ENCODE data around the gene STH. TPM values are rescaled to one million over a fixed set of nuclear protein-coding genes. Genes with fewer than 3 reads are reported as not detected.

Gene STH
- total RNA-seq, 1 donor from 2014 or later: not detected

DNA sequence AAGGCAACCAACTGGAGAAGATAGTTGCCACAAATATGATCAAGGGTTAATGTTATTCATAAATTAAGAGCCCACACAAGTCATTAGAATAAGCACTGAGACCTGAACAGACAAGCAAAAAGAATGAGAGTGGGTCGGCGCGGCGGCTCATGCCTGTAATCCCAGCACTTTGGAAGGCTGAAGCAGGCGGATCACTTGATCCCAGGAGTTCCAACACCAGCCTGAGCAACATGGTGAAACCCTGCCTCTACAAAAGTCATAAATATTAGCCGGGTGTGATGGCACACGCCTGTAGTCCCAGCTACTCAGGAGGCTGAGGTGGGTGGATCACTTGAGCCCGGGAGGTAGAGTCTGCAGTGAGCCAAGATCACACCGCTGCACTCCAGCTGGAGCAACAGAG, 40.7 kb upstream of the STH start:
- Mint-ChIP-seq H3K27ac (ENCODE audit: unreplicated experiment) (no peak overlapping the region), H3K9me3 (ENCODE audit: low read depth) (no peaks in the 10 kb centered on the region), H3K4me1 (ENCODE audit: low read depth) (no peaks in the 10 kb centered on the region), H3K4me3 (ENCODE audit: unreplicated experiment) (no peak overlapping the region), H3K36me3 (ENCODE audit: low read depth) (no peaks in the 10 kb centered on the region), H3K27me3 (ENCODE audit: low read depth) (no peaks in the 10 kb centered on the region)
- TF ChIP-seq, protein P1, sequence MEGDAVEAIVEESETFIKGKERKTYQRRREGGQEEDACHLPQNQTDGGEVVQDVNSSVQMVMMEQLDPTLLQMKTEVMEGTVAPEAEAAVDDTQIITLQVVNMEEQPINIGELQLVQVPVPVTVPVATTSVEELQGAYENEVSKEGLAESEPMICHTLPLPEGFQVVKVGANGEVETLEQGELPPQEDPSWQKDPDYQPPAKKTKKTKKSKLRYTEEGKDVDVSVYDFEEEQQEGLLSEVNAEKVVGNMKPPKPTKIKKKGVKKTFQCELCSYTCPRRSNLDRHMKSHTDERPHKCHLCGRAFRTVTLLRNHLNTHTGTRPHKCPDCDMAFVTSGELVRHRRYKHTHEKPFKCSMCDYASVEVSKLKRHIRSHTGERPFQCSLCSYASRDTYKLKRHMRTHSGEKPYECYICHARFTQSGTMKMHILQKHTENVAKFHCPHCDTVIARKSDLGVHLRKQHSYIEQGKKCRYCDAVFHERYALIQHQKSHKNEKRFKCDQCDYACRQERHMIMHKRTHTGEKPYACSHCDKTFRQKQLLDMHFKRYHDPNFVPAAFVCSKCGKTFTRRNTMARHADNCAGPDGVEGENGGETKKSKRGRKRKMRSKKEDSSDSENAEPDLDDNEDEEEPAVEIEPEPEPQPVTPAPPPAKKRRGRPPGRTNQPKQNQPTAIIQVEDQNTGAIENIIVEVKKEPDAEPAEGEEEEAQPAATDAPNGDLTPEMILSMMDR (IDR thresholded peaks at IDR 0.05): no peak
- DNase-seq (ENCODE audit: low spot score): no peak

DNA sequence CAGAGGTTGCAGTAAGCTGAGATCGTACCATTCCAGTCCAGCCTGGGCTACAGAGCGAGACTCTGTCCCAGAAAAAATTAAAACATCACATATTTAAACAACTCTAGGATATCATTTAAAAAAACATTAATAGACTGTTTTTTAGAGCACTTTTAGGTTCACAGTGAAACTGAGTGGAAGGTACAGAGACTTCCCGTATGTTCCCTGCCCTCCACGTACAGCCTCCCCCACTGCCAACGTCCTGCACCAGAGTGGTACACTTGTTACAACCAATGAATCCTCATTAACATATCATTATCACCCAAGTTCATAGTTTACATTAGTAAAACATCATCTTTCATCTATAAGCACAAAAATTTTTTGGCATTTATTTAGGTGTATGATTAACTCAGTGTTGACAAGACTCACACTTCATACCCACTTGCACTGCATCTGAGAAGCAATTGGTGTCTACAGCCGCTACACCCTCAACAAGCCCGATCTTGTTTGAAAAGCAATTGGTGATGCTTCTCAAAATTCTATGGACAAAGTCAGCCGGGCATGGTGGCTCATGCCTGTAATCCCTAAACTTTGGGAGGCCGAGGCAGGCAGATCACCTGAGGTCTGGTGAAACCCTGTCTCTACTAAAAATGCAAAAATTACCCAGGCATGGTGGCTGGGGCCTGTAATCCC, 39.9 kb upstream of the STH start:
- H3K9me3 Mint-ChIP-seq (ENCODE audit: low read depth): no peaks in the 10 kb centered on the region
- TF ChIP-seq, protein P1 (IDR thresholded peaks at IDR 0.05): no peak
- no peak for DNase-seq (ENCODE audit: low spot score)
- H3K4me1 Mint-ChIP-seq (ENCODE audit: low read depth): no peaks in the 10 kb centered on the region
- no peaks in the 10 kb centered on the region for H3K36me3 Mint-ChIP-seq (ENCODE audit: low read depth)
- no peak overlapping the region for H3K27ac Mint-ChIP-seq (ENCODE audit: unreplicated experiment)
- H3K4me3 Mint-ChIP-seq (ENCODE audit: unreplicated experiment): no peak overlapping the region
- no peaks in the 10 kb centered on the region for H3K27me3 Mint-ChIP-seq (ENCODE audit: low read depth)

DNA sequence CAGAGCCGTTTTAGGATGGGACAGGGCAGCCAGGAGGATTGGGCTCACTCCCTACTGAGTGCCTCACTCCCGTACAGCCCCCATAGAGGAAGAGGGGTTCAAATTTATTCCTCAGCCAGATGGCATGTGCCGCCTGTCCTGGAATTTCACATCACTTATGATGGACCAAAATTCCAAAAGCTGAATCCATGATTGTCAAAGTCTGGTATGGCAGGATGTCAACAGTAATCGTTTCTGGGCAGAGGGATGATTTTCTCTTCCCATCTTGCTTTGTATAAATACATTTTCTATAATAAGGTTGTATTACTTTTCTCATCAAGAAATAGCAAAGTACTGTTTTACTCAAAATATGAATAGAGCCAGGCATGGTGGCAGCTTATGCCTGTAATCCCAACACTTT, 38.7 kb upstream of the STH start:
- H3K4me3 Mint-ChIP-seq (ENCODE audit: unreplicated experiment): no peak overlapping the region
- H3K36me3 Mint-ChIP-seq (ENCODE audit: low read depth): no peaks in the 10 kb centered on the region

DNA sequence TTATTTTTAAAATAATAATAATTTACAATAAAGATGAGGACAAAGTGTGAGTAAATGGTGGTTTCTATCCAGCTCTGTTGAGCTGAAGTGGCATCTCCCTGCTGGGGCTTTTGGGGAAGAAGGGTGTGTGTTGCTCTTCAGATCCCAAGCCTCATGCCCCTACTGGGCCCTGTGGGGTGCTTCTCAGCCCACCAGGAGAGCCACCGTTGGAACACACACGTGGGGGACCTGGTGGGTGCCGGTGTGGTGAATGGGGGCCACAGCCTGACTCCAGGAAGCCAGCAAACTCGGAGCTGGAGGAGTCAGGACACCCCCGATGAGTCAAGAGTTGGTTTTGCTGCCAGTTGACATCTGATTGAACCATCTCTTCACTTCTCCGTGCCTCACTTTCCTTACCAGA, 37.8 kb upstream of the STH start:
- peak; percentile 39 for DNase-seq (ENCODE audit: low spot score)
- Mint-ChIP-seq H3K27ac (ENCODE audit: unreplicated experiment) (no peak overlapping the region), H3K27me3 (ENCODE audit: low read depth) (peaks cover 6% of the 10 kb centered on the region), H3K9me3 (ENCODE audit: low read depth) (no peaks in the 10 kb centered on the region), H3K4me1 (ENCODE audit: low read depth) (no peaks in the 10 kb centered on the region), H3K4me3 (ENCODE audit: unreplicated experiment) (no peak overlapping the region), H3K36me3 (ENCODE audit: low read depth) (no peaks in the 10 kb centered on the region)
- TF ChIP-seq, protein P1 (IDR thresholded peaks at IDR 0.05): no peak

More for the DNA sequence above, 38.7 kb upstream of the STH start:
- DNase-seq (ENCODE audit: low spot score): no peak
- Mint-ChIP-seq H3K4me1 (ENCODE audit: low read depth) (no peaks in the 10 kb centered on the region), H3K9me3 (ENCODE audit: low read depth) (no peaks in the 10 kb centered on the region), H3K27me3 (ENCODE audit: low read depth) (no peaks in the 10 kb centered on the region), H3K27ac (ENCODE audit: unreplicated experiment) (no peak overlapping the region)
- TF ChIP-seq, protein P1 (IDR thresholded peaks at IDR 0.05): no peak

DNA sequence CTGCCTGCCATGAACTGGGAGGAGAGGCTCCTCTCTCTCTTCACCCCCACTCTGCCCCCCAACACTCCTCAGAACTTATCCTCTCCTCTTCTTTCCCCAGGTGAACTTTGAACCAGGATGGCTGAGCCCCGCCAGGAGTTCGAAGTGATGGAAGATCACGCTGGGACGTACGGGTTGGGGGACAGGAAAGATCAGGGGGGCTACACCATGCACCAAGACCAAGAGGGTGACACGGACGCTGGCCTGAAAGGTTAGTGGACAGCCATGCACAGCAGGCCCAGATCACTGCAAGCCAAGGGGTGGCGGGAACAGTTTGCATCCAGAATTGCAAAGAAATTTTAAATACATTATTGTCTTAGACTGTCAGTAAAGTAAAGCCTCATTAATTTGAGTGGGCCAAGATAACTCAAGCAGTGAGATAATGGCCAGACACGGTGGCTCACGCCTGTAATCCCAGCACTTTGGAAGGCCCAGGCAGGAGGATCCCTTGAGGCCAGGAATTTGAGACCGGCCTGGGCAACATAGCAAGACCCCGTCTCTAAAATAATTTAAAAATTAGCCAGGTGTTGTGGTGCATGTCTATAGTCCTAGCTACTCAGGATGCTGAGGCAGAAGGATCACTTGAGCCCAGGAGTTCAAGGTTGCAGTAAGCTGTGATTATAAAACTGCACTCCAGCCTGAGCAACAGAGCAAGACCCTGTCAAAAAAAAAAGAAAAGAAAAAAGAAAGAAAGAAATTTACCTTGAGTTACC, 36.7 kb upstream of the STH start:
- TF ChIP-seq, protein P1 (IDR thresholded peaks at IDR 0.05): no peak
- H3K4me3 Mint-ChIP-seq (ENCODE audit: unreplicated experiment): no peak overlapping the region
- H3K27ac Mint-ChIP-seq (ENCODE audit: unreplicated experiment): no peak overlapping the region
- H3K4me1 Mint-ChIP-seq (ENCODE audit: low read depth): no peaks in the 10 kb centered on the region
- H3K9me3 Mint-ChIP-seq (ENCODE audit: low read depth): no peaks in the 10 kb centered on the region
- H3K36me3 Mint-ChIP-seq (ENCODE audit: low read depth): no peaks in the 10 kb centered on the region
- H3K27me3 Mint-ChIP-seq (ENCODE audit: low read depth): peaks cover 14% of the 10 kb centered on the region
- peak; percentile 56 for DNase-seq (ENCODE audit: low spot score)
